IMR-90 (cell line): ENCODE results near the gene ZNF497.

Experiments
- BHLHE40 ChIP-seq: fragments of 150-350 bp; IDR thresholded peaks from 2 replicates; pipeline ENCODE4 v1.6.1; 2016; ENCODE audit warnings: mild to moderate bottlenecking, low read depth, low read length
- CEBPB ChIP-seq: IDR thresholded peaks from 2 replicates; pipeline ENCODE4 v1.6.1; 2012; ENCODE audit warnings: low read depth, low read length, improper control_type of control experiment
- MAFK ChIP-seq: IDR thresholded peaks from 2 replicates; pipeline ENCODE4 v1.6.1; 2012; ENCODE audit warnings: low read depth, low read length, improper control_type of control experiment
- MAZ ChIP-seq: IDR thresholded peaks from 2 replicates; pipeline ENCODE4 v1.6.1; 2012; ENCODE audit warnings: low read depth, mild to moderate bottlenecking, low read length, improper control_type of control experiment, moderate library complexity, borderline replicate concordance
- MXI1 ChIP-seq: IDR thresholded peaks from 2 replicates; pipeline ENCODE4 v1.6.1; 2012; ENCODE audit warnings: low read depth, mild to moderate bottlenecking, low read length, moderate library complexity, borderline replicate concordance
- POLR2A ChIP-seq: IDR thresholded peaks from 2 replicates; pipeline ENCODE4 v1.6.1; 2012; ENCODE audit warnings: mild to moderate bottlenecking, low read depth, low read length
- RAD21 ChIP-seq: IDR thresholded peaks from 2 replicates; pipeline ENCODE4 v1.6.1; 2012; ENCODE audit warnings: low read length, improper control_type of control experiment
- RCOR1 ChIP-seq: IDR thresholded peaks from 2 replicates; pipeline ENCODE4 v1.6.1; 2012; ENCODE audit warnings: mild to moderate bottlenecking, low read length, improper control_type of control experiment; ENCODE audit not compliant: insufficient replicate concordance
- RFX5 ChIP-seq: IDR thresholded peaks from 2 replicates; pipeline ENCODE4 v1.8.0; 2012; ENCODE audit warnings: low read depth, mild to moderate bottlenecking, low read length, moderate library complexity
- SMC3 ChIP-seq: fragments of 150-350 bp; IDR thresholded peaks from 2 replicates; pipeline ENCODE4 v1.6.1; 2016; ENCODE audit warnings: low read depth, mild to moderate bottlenecking, antibody characterized with exemption, low read length, moderate library complexity
- TF ChIP-seq, protein P1 (sequence below): conservative IDR thresholded peaks from 2 replicates; pipeline ENCODE4 v1.5.1; 2012; ENCODE audit warnings: mild to moderate bottlenecking, low read depth, low read length, improper control_type of control experiment
- TF ChIP-seq, protein P2 (sequence below): fragments of 150-350 bp; IDR thresholded peaks from 2 replicates; pipeline ENCODE4 v1.6.1; 2017; ENCODE audit warnings: mild to moderate bottlenecking, antibody characterized with exemption, low read length, low read depth

GRCh38 chr19:58394821-58395219 lies 32.3 kb upstream of the ZNF497 start:
- TF ChIP-seq, protein P1, sequence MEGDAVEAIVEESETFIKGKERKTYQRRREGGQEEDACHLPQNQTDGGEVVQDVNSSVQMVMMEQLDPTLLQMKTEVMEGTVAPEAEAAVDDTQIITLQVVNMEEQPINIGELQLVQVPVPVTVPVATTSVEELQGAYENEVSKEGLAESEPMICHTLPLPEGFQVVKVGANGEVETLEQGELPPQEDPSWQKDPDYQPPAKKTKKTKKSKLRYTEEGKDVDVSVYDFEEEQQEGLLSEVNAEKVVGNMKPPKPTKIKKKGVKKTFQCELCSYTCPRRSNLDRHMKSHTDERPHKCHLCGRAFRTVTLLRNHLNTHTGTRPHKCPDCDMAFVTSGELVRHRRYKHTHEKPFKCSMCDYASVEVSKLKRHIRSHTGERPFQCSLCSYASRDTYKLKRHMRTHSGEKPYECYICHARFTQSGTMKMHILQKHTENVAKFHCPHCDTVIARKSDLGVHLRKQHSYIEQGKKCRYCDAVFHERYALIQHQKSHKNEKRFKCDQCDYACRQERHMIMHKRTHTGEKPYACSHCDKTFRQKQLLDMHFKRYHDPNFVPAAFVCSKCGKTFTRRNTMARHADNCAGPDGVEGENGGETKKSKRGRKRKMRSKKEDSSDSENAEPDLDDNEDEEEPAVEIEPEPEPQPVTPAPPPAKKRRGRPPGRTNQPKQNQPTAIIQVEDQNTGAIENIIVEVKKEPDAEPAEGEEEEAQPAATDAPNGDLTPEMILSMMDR, result no peak
- TF ChIP-seq, protein P2, sequence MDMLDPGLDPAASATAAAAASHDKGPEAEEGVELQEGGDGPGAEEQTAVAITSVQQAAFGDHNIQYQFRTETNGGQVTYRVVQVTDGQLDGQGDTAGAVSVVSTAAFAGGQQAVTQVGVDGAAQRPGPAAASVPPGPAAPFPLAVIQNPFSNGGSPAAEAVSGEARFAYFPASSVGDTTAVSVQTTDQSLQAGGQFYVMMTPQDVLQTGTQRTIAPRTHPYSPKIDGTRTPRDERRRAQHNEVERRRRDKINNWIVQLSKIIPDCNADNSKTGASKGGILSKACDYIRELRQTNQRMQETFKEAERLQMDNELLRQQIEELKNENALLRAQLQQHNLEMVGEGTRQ, result no peak
- TF ChIP-seq POLR2A (no peak), RCOR1 (no peak), MXI1 (no peak), MAFK (no peak), BHLHE40 (no peak), RAD21 (no peak), CEBPB (no peak), SMC3 (no peak), MAZ (no peak), RFX5 (no peak)
